ENCODE data around the gene NLRP3.
"Not testable (repeated sequence)": the region's sequence is repeated elsewhere in the genome, so short reads cannot be mapped to it uniquely, and the experiment has no call there.

The NLRP3 gene

DNA sequence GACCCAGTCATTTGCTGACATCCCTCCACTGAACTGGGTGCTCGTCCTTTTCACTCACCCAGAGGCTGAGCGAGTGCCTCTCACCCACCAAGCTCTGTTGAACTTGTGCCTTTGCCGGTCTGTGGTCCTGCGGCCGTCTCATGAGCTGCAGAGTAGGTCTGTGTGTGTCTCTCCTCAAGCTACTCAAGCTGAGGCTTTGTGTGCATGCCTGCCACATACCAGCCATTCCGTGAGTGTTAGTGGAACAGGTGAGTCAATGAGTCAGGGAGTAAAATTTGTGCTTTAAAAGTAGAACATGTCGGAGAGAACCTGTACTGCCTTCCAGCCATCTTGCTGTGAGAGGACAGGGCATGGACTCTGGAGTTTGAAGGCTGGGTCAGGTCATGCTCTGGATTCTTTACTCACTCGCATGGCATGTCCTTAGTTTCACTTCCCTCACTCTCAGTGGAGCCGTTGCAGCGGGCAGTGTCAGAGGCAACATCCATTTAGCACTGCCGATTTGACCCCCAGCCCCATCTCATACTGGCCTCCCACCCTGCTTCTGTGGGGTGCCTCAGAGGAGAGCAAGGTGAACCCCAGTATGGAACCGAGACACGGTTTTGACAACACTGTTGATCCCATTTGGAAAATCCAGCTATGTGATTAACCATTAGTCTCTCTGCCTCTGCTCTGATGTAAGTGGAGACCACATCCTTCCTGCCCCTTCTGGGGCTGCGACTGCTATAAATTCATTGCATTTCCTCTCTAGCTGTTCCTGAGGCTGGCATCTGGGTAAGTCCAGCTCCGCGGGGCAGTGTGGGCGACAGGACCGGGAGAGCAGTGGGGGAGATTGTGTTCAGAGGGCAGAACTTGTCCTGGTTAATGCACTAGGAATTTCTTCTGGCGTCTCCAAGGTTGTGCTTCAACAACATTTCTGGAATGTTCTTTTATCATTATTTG is at the start of gene NLRP3:
Gene NLRP3 (plus strand): TSS at position 751 of the 939 bp plus-strand sequence. CDS start 2,628 bp downstream, outside the sequence.
- no peak for DNase-seq (ENCODE audit: low read depth)

DNA sequence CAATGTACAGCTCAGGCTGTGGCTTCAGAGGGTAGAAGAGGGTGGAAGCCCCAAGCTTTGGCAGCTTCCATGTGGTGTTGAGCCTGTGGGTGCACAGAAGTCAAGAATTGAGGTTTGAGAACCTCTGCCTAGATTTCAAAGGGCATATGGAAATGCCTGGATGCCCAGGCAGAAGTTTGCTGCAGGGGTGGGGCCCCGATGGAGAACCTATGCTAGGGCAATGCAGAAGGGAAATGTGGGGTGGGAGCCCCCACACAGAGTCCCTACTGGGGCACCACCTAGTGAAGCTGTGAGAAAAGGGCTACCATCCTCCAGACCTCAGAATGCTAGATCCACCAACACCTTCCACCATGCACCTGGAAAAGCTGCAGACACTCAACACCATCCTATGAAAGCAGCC is 49.6 kb upstream of the NLRP3 start:
- not testable (repeated sequence) for DNase-seq (ENCODE audit: low read depth)

DNA sequence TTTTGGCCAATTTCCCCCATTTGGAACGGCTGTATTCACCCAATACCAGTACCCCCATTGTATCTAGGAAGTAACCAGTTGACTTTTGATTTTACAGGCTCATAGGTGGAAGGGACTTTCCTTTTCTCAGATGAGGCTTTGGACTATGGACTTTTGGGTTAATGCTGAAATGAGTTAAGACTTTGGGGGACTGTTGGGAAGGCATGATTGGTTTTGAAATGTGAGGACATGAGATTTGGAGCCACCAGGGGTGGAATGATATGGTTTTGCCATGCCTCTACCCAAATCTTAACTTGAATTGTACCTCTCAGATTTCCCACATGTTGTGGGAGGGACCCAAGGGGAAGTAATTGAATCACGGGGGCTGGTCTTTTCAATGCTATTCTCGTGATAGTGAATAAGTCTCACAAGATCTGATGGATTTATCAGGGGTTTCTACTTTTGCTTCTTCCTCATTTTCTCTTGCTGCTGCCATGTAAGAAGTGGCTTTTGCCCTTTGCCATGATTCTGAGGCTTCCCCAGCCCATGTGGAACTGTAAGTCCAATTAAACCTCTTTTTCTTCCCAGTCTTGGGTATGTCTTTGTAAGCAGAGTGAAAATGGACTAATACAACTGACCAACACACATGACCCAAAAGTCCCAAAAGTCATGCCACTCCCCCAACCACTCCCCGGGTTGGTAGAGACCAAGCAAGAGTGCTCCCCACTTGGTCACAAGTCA is 48.9 kb upstream of the NLRP3 start:
- DNase-seq (ENCODE audit: low read depth), result no peak

DNA sequence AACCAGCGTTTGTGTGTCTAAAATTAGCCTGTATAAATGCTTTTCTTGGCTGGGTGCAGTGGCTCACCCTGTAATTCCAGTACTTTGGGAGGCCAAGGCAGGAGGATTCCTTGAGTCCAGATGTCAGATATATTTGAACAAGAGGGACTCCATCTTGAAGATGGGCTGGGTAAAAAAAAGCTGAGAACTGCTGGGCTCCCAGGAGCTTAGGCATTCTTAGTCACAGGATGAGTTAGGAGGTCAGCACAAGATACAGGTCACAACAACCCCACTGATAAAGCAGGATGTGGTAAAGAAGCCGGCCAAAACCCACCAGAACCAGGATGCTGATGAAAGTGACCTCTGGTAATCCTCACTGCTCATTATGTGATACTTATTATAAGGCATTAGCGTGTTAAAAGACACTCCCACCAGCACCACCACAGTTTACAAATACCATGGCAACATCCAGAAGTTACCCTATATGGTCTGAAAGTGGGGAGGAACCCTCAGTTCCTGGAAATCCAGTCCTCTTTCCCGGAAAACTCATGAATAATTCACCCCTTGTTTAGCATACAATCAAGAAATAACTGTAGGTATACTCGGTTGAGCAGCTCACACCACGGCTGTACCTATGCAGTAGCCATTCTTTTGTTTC is 48.1 kb upstream of the NLRP3 start:
- no peak for DNase-seq (ENCODE audit: low read depth)

DNA sequence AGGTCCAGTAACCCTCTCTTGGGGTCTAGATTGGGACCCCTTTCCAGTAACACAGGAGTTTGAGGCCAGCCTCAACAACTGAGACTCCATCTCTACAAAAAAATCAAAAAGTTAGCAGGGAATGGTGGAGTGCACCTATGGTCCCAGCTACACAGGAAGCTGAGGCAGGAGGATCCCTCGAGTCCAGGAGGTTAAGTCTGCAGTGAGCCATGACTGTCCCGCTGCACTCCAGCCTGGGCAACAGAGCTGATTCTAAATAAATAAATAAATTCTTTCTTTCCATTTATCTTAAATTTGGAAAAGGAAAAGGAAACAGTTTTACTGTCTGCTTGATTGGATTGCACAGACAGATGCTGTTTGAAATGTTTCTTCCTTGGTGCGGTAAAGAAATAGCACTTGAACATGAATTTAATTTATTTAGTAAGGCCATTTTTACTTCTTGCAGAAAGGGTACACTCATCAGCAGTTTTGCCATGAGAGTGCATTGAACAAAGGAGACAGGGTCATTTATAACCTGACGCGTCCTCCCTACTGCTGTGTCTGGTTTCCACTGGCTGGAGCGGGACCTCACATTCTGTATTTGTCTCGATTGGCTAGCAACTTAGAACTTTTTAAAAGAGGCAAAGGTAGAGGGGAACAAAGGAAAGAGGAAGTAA is 47.4 kb upstream of the NLRP3 start:
- no peak for DNase-seq (ENCODE audit: low read depth)

DNA sequence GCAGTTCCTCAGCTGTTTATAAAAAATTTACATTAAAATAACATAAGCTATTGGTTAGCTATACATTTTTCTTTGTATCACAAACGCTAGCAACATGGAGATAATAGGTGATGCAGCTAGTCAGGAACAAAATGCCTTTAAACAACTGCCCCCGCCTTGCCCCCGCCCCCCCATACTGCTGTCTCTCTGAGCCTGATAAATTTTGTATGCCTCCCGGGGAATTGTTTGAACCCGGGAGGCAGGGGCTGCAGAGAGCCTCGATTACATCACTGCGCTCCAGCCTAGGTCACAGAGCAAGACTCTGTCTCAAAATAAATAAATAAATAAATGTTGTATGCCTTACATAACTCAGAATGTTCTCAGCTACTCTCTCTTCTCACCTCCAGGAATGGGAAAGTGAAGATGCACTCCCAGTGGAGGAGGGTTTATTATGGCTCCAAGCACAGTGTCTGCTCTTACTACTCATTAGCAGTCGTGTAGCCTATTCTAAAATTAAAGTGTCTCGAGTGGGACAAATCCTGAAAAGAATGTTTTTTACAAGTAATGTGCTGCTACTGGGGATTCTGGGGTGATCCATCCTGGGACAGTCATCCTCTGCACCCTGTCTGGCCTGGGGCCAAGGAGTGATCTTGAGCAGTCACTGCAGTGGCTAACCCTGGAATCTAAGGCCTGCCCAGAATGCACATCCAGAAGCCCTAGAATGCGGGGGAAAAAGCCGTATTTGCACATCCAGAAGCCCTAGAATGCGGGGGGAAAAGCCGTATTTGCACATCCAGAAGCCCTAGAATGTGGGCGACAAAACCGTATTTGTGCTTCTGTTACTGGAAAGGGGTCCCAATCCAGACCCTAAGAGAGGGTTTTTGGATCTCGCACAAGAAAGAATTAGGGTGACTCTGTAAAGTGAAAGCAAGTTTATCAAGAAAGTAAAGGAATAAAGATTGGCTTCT is 44.9 kb upstream of the NLRP3 start:
- no peak for DNase-seq (ENCODE audit: low read depth)

DNA sequence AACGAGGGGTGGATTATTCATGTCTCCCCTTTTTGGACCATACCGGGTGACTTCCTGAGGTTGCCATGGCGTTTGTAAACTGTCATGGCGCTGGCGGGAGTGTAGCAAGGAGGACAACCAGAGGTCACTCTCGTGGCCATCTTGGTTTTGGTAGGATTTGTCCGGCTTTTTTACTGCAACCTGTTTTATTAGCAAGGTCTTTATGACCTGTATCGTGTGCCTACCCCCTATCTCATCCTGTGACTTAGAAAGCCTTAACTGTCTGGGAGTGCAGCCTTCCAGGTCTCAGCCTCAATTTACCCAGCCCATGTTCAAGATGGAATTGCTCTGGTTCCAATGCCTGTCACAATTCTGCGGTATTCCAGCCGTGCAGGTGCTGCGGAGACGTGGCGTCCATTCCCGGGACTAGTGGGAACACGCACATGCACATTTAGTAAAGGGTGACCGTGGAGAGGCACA is 44.1 kb upstream of the NLRP3 start:
- DNase-seq (ENCODE audit: low read depth), result no peak

DNA sequence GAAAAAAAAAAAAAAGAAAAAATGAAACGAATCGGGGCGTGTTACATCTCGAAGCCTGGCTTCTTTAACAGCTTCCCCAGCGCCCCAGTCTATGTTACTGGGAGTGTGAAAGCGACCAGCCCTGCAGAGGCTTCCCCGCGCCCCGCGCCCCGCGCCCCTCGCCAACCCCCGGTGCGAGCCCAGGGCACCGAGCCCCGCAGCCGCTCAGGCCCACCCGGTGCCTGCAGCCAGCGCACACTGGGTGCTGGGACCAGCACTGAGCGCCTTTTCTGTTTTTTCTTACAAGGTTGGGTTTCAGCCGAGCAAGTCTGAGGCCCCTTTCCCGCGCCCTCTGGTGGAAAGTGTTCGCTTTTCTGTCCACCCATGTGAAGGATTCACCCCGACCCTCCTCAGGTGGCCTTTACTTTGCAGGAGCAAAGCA is 42.2 kb upstream of the NLRP3 start:
- DNase-seq (ENCODE audit: low read depth), result peak; percentile 34

DNA sequence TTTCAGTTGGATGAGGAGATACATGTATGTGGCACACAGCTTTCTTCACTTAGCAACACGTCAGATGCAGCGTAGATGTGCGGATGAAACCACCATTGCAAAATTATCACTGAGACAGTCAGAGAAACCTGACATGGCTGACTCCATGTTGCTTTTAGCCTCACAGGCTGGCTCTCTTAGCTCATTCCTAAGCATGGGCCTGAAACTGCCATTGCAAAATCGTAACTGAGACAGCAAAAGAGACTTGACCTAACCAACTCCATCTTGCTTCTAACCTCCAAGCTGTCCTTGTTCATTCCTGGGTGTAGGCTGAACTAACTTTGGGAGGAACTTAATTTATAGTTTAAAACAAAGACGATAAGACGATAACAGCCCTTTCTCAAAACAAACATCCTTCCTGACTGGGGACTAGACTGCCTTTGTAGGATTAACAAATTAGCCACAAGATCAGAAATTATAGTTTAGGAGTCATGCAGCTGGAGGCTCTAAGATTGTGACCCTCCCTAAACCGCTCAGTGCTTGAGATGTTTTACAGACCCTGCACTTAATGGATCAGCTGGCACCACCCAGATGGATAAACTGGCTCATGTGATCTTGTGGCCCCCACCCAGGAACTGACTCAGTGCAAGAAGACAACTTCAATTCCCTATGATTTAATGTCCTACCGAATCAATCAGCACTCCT is 41.2 kb upstream of the NLRP3 start:
- not testable (repeated sequence) for DNase-seq (ENCODE audit: low read depth)

DNA sequence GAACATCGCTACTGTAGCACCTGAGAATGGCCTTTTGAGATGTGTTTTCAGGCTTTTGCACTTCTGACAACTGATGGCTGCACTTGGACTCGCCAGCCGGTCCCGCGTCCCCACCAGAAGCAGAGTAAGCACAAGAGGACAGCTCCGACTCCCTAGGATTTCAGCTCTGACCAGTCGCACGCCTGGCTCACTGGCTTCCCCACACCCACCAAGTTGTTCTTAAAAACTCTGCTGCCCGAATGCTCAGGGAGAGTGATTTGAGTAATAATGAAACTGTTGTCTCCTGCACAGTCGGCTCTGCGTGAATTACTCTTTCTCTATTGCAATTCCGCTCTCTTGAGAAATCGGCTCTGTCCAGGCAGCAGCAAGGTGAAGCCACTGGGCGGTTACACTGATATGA is 40.2 kb upstream of the NLRP3 start:
- no peak for DNase-seq (ENCODE audit: low read depth)

DNA sequence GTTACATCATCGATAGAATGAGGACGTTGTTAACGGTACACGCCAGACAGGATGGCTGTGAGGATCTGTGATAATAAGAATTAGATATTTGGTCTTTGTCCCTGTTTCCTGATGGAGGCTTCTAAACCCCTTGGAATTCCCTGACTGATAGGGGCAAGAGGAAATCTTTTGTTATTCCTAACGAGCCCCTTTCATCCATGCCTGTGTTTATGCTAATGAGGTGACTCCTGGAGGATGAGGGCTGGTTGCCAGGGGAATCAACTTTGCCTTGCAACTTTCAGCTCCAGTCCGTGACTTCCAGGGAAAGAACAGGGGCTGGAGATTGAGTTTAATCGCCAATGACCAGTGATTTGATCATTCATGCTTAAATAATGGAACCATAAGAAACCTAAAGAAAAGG is 39.3 kb upstream of the NLRP3 start:
- no peak for DNase-seq (ENCODE audit: low read depth)

DNA sequence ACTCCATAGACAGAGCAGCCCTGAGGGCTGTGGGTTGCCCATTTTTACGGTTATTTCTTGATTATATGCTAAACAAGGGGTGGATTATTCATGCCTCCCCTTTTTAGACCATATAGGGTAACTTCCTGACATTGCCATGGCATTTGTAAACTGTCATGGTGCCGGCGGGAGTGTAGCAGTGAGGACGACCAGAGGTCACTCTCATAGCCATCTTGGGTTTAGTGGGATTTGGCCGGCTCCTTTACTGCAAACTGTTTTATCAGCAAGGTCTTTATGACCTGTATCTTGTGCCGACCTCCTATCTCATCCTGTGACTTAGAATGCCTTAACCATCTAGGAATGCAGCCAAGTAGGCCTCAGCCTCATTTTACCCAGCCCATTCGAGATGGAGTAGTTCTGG is 38.3 kb upstream of the NLRP3 start:
- not testable (repeated sequence) for DNase-seq (ENCODE audit: low read depth)

DNA sequence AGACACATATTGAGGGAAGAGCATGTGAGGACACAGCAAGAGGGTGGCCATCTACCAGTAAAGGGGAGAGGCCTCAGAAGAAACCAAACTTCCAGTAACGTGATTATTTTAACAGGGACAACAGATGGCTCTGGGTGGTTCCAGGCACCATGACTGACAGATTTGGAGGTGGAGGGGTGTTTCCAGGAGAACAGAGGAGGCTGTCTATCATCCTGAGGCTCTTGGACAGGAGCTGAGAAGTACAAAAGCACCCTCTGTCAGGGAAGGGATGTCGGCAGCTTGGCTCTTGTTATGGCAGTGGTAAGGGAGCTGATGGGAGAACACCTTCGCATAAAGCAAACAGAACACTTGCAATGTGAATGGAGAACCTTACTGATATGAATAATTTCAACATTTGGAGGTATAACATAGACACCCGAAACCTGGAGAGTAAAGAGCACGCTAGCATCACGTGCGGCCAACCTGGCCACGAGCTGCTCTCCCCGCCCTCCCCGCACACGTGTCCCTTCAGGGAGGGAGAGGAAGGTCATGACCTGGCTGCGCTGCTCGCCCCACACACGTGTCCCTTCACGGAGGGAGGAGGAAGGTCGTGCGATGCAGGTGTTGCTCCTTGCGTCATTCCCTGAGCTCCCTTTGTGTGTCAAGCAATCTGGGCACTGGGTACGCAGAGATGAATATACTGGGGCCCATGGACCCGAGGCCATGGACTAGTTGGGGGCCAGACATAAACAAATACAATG is 37.5 kb upstream of the NLRP3 start:
- DNase-seq (ENCODE audit: low read depth), result no peak

DNA sequence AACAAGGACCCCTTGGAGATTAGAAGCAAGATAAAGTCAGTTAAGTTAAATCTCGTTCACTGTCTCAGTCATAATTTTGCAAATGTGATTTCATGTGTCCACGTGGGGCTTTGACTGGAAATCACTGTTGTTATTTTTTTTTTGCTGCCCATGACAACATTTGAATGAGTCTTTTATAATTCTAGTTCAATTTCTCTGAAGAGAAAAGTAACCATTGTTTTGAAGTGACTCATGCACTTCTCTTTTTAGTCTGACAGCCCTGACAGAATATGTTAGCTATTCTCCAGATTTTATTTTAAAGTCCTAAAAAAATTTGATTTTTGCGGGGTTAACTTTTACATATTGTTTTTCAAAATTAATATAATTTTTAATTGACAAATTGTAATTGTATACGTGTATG is 30.7 kb upstream of the NLRP3 start:
- DNase-seq (ENCODE audit: low read depth), result no peak

DNA sequence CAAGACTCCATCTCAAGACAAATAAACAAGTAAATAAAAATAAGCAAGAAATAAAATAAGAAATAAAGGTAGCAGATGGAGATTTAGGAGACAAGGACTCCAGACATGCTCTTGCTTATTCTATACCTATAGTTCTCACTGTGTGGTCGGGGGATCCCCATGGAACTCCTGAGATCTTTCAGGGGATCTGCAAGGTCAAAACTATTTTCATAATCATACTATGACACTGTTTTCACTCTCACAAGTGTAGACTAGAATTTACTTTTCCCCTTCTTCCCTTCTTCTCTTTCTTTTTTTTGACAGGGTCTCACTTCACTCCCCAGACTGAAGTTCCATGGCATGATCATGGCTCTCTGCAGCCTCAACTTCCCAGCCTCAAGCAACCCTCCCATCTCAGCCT is 29.8 kb upstream of the NLRP3 start:
- no peak for DNase-seq (ENCODE audit: low read depth)

DNA sequence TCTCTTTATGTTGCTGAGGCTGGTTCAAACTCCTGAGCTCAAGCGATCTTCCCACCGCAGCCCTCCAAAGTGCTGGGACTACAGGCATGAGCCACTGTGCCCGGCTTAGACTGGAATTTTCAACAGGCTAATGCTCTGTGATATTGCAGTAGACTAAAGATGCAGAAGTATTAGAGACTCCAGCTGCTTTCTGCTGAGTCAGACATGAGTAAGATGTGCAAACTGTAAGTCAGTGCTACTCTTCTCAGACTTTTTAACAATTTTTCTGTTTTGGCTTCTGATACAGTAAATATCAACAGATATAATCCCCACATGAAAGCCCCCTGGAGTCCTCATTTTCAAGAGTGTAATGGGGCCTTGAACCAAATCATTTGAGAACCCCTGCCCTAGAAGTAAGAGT is 29.3 kb upstream of the NLRP3 start:
- DNase-seq (ENCODE audit: low read depth), result no peak

DNA sequence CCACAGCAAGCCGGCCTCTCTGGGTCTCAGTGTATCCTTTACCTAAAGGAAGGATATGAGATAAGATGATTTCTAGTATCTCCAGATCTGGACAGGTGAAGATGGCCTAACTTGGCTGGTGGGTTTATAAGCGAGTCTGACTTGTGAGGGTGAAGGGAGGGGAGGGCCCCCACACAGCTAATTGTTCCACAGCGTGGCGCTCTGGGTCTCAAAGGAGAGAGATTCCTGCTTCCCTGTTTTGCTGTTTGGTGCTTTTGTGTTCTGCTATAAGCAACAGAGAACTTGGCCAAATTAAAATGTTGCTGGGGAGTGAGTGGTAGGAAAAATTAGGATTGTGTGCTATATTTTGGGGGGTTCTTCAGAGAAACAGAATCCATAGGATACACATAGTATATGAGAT is 28.9 kb upstream of the NLRP3 start:
- no peak for DNase-seq (ENCODE audit: low read depth)

DNA sequence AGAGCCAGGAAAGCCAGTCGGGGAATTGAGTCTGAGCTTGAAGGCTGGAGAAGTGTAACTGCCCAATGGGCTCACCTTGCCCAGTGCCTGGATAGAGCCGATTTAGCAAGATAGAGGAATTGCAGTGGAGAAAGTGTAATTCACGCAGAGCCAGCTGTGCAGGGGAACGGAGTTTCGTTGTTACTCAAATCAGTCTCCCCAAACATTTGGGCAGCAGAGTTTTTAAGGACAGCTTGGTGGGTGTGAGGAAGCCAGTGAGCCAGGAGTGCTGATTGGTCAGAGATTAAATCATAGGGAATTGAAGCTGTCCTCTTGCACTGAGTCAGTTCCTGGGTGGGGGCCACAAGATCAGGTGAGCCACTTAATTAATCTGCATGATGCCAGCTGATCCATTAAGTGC is 28.4 kb upstream of the NLRP3 start:
- no peak for DNase-seq (ENCODE audit: low read depth)

DNA sequence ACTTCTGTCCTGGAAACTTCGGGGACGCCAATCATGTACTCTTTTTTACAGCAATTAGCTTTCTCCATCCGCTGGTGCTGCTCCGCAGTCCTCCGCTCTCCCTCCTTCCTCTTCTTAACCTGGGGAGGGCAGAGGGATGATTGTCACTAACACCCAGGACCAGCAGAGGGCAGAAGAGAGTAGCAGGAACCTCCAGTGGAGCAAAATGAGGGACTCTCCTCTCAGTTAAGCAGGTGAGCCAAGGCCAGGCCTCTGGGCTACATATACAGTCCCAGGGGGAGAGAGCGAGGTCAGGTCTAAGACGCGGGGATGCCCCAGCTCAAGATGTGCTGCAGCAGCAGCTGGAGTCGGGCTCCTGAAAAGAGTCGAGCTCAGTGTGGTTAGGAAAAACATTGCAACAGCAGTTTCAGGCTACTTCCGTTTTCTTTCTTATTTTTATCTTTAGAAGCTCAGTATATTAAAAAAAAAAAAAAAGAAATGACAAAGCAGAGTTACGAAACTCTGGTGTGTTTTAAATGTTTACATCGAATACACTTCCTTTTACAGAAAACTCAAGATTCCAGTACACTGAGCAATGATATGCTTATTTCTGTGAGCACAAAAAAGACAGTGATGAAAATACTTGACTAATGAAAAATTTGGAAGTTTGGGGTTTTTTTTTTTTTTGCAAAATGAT is 25.7 kb upstream of the NLRP3 start:
- peak; percentile 73 for DNase-seq (ENCODE audit: low read depth)
